NCI-H1105 (cell line): ENCODE results near the gene CNIH3.

ENCODE experiments used
- DNase-seq: peaks from one replicate; lab custom pipeline; 2025; lab: John Stamatoyannopoulos, UW

The CNIH3 gene

GRCh38 chr1:224774378-224774777 lies 158.3 kb downstream of the CNIH3 start:
- DNase-seq, result no peak

DNA sequence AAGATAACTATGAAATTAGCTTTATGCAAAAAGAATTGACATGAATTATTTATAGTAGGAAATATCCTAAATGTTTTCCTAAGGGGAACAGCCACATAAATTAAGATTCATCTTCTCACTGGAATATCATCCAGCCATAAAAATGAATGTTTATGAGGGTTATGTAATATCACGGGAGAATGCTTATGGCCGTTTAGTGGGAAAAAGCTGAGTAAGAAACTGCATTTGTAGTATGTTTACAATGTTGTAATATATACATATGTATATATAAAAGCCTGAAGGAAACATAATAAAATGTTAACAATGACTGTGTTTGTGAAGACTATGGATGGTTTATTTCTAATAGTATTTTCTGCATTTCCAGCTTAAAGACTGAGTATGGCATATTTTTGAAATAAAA lies 161.1 kb downstream of the CNIH3 start:
- no peak for DNase-seq

GRCh38 chr1:224779536-224779935 lies 163.4 kb downstream of the CNIH3 start:
- no peak for DNase-seq

- DNase-seq, result no peak
Measured at GRCh38 chr1:224780736-224781135, 164.6 kb downstream of the CNIH3 start.

GRCh38 chr1:224781800-224782199 lies 165.7 kb downstream of the CNIH3 start:
- no peak for DNase-seq

- DNase-seq, result no peak
Measured at GRCh38 chr1:224782281-224783000, 166.3 kb downstream of the CNIH3 start.

DNA sequence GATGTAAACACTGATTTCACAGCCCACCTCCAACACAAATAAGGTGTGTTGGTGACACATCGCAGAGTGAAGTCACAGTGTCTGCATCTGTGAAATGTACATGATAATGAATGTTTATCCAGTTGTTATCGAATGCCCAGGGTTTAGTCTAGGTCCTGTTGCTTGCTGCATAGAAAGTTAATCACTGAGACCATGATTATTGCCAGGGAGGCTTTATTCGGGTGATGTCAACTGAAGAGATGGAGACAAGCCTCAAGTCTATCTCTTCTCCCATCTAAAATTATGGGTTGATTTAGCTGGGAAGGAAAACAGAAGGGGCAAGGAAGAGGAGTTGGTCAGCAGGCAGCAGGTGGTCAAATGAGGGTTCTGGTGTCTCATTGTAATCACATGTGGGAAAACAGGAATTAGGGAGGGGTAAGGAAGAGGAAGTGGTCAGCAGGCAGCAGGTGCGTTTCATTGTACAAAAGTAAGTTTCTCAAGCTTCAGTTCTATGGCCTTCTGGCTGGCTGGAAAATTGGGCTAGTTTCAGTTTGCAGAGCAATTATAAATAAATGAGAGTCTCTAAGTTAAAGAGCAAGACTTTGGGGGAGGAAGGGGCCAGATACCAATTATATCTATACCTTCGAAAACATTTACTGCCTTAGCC lies 167.0 kb downstream of the CNIH3 start:
- no peak for DNase-seq

DNA sequence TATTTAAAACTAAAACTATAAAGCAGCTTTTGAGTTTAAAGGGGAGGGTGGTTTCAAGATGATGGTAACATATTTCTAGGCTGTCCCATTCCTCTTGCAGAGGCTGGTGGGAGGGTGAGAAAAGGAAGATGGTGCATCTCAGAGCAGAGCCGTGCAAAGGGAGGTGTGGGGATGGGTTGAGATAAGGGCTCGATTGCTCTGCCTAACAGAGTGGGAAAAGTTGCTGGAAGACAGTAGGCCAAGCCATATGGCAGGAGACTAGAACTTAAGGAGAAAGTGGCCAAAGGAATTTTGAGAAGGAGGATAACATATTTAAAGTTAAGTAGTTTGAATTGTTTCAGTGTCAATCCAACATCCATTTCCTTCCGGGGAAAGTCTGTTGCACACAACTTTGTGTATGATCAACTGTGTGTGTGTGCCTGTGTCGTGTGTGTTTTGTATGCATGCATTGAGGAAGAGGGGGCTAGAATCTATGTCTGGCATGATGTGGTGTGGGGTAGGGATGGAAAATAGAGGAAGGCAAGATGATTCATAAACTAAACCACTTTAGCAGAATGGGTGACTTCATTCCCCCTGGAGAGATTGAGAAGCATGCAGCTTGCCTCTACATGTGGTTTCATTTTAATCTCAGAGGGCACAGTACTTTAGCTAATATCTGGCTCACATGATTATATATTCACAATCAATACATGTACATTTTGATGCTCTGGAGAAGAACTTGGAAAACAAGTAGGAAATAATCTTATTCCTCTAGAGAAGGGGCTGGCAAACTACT lies 168.3 kb downstream of the CNIH3 start:
- no peak for DNase-seq

DNA sequence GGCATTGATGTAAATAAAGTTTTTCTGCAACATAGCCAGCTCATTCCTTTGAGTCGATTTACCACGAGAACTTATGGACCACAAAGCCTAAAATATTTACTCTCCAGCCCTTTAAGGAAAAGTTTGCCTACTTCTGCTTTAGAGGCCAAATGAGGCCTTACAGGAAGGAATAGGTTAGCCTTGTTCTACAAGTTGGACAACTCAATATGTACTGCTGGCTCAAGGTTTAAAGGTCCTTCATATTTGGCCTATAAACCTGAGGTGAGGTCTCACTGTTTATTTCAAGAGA lies 168.9 kb downstream of the CNIH3 start:
- no peak for DNase-seq

DNA sequence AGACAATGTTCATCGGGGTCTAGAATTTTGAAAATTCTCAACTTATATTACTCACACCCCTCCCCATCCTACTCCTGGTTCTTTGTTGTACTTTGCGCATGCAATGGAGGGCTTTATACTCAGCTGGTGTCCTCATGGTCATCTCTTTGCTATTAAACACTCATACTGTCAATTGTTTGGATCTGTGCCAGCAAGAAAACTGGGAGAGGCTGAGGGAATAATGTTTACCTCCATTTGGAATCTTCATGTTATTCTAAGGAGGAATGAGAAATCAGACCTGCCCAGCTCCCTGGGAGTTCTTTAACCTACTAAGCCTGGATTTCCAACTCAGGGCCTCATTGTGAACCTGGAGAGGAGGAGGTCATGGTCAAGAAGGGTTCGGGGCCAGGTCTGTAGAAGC lies 169.5 kb downstream of the CNIH3 start:
- no peak for DNase-seq

DNA sequence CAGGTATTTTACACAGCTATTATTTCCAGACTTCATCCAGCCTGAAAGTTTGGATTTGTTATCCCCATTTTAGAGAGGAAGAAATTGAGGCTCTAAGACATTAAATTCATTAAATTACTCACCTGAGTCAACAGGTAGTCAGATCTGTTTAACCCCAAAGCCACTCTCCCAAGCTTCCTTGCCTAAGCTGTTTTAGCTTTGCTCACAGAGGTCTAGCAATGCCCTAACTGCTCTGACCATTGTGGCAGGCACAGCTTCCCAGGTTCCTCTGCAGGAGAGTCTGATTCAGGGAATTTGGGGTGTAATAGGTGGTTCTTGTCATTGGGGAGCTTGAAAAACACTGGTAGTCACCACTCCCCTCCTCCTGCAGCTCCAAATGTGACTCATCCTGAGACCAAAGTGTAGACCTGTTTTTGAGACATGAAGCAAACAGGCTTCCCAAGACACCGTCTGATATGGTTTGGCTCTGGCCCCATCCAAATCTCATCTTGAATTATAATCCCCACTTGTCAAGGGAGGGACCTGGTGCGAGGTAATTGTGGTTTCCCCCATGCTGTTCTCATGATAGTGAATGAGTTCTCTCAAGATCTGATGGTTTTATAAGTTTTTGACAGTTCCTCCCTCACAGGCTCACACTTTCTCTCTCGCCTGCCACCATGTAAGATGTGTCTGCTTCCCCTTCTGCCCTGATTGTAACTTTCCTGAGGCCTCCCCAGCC lies 170.6 kb downstream of the CNIH3 start:
- no peak for DNase-seq

DNA sequence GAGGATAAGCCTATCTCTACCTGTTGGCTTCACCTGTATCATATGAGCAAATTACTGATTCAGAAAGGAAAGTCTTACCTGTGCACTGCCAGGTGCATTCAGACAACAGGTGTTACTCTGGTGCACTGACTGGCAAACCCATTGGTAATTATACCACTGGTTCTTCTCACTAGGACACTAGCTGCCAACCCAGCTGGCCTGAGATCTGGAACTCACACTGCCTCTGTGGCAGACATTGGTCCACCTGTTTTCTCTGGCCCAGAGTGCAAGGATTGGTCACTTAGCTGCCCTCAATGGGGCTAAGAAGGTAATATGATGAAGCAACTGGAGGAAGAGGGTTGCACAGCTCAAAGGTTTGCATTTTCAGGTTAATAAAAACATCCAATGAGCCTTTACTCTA lies 173.2 kb downstream of the CNIH3 start:
- no peak for DNase-seq
